NCI-H345 treated with DMSO at 0.1 percent for 48 hours (cell line): ENCODE measurements around the gene XPA.
"Not testable (repeated sequence)": the region's sequence is repeated elsewhere in the genome, so short reads cannot be mapped to it uniquely, and the experiment has no call there.

Source experiments
- DNase-seq: peaks from one replicate; lab custom pipeline; 2025; ENCODE audit not compliant: unreplicated experiment; lab: John Stamatoyannopoulos, UW

Gene XPA

GRCh38 chr9:97704345-97704677, 7.2 kb upstream of the XPA start:
- DNase-seq, result no peak

- DNase-seq, result no peak
Measured at GRCh38 chr9:97703437-97704344, 6.6 kb upstream of the XPA start.

GRCh38 chr9:97699824-97700223, 2.7 kb upstream of the XPA start:
- DNase-seq, result not testable (repeated sequence)

GRCh38 chr9:97699281-97699680, 2.1 kb upstream of the XPA start:
- DNase-seq, result not testable (repeated sequence)

DNA sequence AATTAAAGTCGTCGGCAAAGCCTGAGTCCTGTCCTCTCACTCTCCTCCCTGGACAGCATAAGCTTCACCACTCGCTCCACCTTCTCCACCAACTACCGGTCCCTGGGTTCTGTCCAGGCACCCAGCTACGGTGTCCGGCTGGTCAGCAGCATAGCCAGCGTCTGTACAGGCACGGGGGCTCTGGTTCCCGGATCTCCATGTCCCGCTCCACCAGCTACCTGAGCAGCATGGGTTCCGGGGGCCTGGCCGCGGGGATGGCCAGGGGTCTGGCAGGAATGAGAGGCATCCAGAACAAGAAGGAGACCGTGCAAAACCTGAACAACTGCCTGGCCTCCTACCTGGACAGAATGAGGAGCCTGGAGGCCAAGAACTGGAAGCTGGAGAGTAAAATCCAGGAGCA, 1.7 kb upstream of the XPA start:
- DNase-seq, result no peak

DNA sequence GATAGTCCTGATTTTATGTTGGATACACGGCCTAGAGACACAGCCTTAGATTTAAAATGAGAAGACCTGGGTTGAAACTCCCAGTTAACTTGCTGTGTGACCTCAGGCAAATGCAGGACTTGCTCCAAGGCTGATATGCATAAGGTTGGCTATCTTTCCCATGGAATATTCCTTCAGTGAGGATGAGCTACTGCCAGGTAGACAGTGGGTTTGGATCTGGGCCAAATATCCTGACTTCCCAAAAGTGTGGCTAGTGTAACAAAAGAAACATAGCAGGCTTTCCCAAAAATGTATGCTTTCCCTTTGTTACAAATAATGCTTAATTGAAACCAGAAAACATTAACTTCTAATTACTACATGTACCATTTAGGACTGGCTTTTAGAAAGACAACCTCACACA, 697 bp upstream of the XPA start:
- no peak for DNase-seq

DNA sequence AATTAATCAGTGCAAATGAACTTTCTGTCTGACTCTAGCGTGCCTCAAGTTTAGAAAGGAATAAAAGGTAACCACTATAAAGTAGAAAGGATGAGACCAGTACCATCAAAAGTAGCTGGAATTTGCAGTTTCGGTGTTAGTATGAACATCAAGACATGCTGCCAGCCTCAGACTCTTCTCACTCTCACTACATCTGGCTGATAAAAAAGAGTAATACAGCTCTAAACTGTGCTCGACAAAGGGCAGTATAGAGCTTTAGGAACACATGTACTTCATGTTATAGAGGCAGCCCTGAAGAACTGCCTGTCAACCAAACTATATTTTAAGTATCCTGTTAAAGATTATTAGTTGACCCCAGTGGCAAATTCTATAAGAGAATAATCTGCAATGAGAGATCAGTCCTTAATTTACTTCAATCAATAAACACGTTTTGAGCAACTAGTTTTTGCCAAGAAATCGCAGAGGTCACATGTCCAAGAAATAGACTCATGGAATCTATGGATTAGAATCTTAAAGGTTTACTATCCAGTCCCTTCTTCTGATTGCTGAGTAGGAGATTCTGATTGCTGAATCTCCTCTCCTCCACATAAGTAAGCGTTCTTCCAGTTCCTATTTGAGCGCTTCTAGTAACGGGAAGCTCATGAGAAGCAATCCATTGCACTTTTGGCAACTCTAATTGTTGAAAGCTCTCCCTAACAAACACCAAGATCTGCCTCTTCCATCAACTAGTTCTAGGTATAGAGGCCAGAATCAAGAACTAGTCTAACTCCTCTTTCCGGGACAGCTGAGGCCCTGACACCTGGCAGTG, 941 bp downstream of the XPA start:
- peak; percentile 14 for DNase-seq

- no peak for DNase-seq
Measured at GRCh38 chr9:97695390-97695789, 1.8 kb downstream of the XPA start.

DNA sequence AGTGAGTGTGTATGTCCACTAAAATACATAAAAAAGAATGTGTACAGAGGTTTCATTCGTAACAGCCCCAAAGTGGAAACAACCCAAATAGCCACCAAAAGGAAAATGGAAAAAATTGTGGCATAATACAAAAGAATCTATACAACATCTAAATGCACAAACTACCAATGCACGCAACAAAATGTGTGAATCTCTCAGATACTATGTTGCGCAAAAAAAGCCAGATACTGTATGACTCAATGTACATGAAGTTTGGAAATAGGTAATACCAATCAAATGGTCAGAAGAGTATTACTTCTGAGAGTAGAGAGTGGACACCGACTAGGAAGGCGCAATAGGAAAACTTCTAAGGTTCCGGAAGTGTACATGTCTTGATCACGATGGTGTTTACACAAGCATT, 2.4 kb downstream of the XPA start:
- DNase-seq, result no peak

DNA sequence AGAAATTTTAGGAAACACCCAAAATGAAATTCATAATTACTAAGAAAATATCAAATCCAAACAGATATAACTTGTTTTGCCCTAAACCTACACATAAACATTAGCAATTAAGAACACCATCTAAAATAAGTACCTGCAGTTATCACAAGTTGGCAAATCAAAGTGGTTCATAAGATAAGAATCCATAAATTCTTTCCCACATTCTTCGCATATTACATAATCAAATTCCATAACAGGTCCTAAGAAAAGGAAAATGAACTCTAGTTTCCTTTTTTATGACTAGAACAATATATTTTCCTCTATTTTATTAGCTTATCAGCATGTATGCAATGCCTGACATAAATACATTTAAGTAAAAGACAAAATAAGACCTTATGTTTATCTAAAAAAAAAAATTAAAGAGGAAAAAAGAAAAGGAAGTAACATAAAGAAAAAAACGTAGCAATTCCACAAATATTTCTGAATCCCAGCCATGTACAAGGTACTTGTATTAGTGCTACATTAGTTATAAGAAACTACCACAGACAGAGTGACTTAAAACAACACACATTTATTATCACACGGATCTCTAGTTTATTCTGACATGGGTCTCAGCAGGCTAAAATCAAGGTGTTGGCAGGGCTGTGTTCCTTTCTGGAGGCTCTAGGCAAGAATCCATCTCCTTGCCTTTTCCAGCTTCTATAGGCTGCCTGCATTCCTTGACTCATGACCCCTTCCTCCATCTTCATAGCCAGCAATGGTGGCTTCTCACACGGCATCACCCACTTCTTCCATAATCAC, 7.5 kb downstream of the XPA start:
- no peak for DNase-seq

DNA sequence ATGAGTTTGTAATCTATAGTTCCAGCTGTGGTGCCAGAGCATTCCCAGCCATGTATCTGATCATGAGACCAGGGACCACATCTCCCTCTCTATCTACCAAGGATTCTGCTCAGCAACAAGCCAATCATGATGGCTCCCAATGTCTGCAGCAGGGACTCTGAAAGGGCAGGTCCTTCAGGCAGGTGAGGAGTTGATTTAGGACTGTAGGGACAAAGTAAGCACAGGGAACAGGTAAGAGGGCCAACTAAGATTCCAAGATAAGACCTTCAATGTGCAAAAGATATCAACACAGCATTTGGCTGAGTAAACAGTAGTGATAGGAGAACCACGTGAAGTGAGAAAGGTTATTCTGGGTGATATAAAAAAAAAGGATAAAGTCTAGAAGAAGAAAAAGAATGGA, 8.5 kb downstream of the XPA start:
- no peak for DNase-seq

GRCh38 chr9:97682242-97682641, 14.9 kb downstream of the XPA start:
- no peak for DNase-seq

- DNase-seq, result no peak
Measured at GRCh38 chr9:97675655-97676054, 21.5 kb downstream of the XPA start.

DNA sequence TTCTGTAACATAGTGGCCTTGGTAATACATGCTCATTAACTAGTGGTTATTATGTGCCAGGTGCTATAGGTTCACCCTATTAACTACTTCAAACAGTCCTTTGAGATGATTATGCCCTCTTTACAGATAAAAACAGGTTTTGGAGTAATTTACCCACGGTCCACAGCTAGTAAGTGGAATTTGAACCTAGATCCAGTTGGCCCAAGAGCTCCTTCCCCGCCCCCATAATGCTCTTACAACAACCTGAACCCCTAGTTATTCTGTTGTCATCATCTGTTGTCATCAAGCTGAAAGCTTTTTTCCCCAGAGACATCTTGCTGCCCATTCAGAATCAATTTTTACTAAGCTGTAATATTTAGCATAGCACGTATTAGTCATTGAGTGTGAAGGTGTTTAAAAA, 23.2 kb downstream of the XPA start:
- DNase-seq, result no peak

- no peak for DNase-seq
Measured at GRCh38 chr9:97672403-97672802, 24.7 kb downstream of the XPA start.

- no peak for DNase-seq
Measured at GRCh38 chr9:97670586-97670985, 26.6 kb downstream of the XPA start.

GRCh38 chr9:97668485-97668884, 28.7 kb downstream of the XPA start:
- no peak for DNase-seq

DNA sequence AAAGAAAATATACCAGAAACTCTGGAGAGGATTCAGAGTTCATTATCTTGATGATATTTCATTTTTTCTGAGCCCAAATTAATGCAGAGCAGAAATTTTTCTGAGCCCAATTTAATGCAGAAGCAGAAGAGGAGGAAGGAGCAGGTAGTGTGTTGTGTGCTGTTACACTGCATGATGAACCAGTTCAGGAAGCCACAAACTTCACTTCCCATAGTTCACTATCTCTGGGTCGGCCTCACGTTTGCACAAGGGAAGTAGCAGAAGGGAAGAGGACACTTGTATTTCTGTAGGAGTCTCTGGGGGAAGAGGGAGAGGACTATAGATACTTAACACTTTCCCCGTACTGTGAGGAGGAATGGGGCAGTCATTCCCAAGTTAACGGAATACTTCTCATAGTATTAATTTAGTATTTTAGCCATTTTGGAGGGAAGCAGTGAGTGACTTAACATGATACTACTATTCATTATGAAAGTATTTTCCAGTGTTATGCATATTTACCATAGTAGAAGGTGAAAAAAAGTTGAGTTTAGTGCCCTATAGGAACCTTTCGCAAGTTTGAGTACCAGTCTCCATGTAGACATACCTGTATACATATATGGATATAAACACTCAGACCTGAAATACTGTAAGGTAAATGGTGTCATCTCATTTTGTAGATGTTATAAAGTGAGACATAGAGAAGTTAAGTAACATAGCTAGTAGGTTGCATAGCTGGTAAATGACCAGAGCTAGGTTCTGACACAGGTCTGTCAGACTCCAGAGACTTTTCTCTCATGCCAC, 30.0 kb downstream of the XPA start:
- DNase-seq, result no peak

GRCh38 chr9:97665742-97666141, 31.4 kb downstream of the XPA start:
- no peak for DNase-seq

DNA sequence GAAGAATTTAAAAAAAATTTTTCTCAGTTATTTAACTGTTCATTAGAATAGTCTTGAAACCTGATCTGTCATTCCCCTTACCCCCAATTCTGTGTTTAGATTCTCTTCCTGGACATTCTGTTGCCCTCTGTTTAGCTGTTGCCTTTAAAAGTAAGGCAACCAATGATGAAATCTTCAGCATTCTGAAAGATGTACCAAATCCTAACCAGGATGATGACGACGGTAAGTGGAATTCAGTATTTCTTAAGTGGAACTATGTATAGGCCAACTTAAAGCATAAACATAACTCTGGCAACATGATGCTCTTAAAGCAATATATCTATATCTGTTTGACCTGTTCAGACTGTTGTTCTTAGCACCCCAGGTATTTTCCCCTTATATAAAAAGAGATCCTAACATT, 36.3 kb downstream of the XPA start:
- no peak for DNase-seq

DNA sequence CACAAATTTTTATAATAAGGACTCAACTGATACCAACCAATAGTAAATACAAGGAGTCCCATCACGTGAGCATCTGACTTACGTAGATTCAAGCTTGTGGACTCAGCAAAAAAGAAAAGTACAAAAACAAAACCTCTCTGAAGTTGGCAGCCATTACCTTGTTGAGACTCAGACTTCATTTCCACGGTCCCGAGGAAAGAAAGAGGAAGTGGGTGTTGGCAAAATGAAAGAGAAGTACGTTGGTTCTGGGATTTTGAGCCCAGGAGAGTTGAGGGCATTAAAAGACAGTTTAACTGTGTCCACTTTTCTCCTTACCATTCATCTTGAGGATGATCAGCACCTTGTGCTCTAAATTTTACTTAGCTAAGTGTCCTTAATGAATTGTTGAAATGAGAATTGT, 36.8 kb downstream of the XPA start:
- no peak for DNase-seq
